BE2C (cell line): ENCODE results near the gene SLC7A10.

Experiments
- DNase-seq: peaks from one replicate; pipeline ENCODE4 v3.0.0-alpha.2; 2020
- H3K27me3 ChIP-seq: fragments of 250-450 bp; sonication (Bioruptor Pico); 2 replicates; pipeline ENCODE4 v1.5.1; 2020; ENCODE audit warnings: mild to moderate bottlenecking
- H3K36me3 ChIP-seq: fragments of 250-450 bp; sonication (Bioruptor Pico); 2 replicates; pipeline ENCODE4 v1.5.1; 2020; ENCODE audit warnings: mild to moderate bottlenecking
- H3K4me1 ChIP-seq: fragments of 250-450 bp; sonication (Bioruptor Pico); 2 replicates; pipeline ENCODE4 v1.5.1; 2020
- H3K4me3 ChIP-seq: 2 replicates; pipeline ENCODE4 v1.5.1; 2011; ENCODE audit warnings: low read depth, low read length
- H3K9me3 ChIP-seq: fragments of 250-450 bp; sonication (Bioruptor Pico); 2 replicates; pipeline ENCODE4 v1.5.1; 2020
- TF ChIP-seq, protein P1 (sequence below): IDR thresholded peaks from 2 replicates; pipeline ENCODE4 v1.5.1; 2012; ENCODE audit warnings: mild to moderate bottlenecking, low read depth, low read length

The SLC7A10 gene

GRCh38 chr19:33235996-33236350 lies 10.3 kb upstream of the SLC7A10 start:
- no peaks in the 10 kb centered on the region; the same call in 1 of the 2 replicates for H3K27me3 ChIP-seq

GRCh38 chr19:33235269-33235995 lies 9.8 kb upstream of the SLC7A10 start:
- TF ChIP-seq, protein P1, sequence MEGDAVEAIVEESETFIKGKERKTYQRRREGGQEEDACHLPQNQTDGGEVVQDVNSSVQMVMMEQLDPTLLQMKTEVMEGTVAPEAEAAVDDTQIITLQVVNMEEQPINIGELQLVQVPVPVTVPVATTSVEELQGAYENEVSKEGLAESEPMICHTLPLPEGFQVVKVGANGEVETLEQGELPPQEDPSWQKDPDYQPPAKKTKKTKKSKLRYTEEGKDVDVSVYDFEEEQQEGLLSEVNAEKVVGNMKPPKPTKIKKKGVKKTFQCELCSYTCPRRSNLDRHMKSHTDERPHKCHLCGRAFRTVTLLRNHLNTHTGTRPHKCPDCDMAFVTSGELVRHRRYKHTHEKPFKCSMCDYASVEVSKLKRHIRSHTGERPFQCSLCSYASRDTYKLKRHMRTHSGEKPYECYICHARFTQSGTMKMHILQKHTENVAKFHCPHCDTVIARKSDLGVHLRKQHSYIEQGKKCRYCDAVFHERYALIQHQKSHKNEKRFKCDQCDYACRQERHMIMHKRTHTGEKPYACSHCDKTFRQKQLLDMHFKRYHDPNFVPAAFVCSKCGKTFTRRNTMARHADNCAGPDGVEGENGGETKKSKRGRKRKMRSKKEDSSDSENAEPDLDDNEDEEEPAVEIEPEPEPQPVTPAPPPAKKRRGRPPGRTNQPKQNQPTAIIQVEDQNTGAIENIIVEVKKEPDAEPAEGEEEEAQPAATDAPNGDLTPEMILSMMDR: peak; percentile 93
- Histone ChIP-seq H3K36me3 (no peaks in the 10 kb centered on the region), H3K9me3 (no peaks in the 10 kb centered on the region), H3K4me3 (peak overlapping the region; percentile 28), H3K27me3 (no peaks in the 10 kb centered on the region; the same call in 1 of the 2 replicates), H3K4me1 (no peaks in the 10 kb centered on the region; the same call in 1 of the 2 replicates)
- peak; percentile 89 for DNase-seq

More at GRCh38 chr19:33235996-33236350, 10.3 kb upstream of the SLC7A10 start:
- no peak for DNase-seq
- Histone ChIP-seq H3K36me3 (no peaks in the 10 kb centered on the region), H3K4me3 (no peak overlapping the region), H3K4me1 (no peaks in the 10 kb centered on the region; the same call in 1 of the 2 replicates), H3K9me3 (no peaks in the 10 kb centered on the region)
- TF ChIP-seq, protein P1: no peak

- no peaks in the 10 kb centered on the region for H3K36me3 ChIP-seq
- no peak overlapping the region for H3K4me3 ChIP-seq
- no peak for DNase-seq
- no peaks in the 10 kb centered on the region; the same call in 1 of the 2 replicates for H3K4me1 ChIP-seq
- H3K27me3 ChIP-seq: no peaks in the 10 kb centered on the region; the same call in 1 of the 2 replicates
- H3K9me3 ChIP-seq: no peaks in the 10 kb centered on the region
- TF ChIP-seq, protein P1: no peak
Measured at GRCh38 chr19:33234736-33235135, 9.1 kb upstream of the SLC7A10 start.

DNA sequence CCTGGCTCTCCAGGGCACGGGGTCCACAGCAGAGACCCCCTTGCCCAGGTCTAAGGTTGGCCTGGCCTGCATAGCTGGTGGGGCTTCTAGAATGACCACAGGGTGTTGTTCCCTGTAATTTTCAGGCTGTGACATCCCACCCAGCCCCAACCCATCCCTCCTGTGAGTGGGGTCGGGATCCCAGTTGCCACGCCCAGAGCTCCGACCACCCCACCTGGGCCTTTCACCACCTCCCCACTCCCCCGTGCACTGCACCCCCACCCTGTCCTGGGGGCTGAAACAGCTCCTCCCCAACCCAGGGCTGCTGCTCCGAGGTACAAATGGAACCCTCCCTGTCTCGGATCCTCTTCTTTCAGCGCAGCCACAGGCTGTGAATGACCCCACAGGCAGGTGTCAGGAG lies 8.4 kb upstream of the SLC7A10 start:
- Histone ChIP-seq H3K9me3 (no peaks in the 10 kb centered on the region), H3K4me3 (no peak overlapping the region), H3K27me3 (no peaks in the 10 kb centered on the region; the same call in 1 of the 2 replicates)

DNA sequence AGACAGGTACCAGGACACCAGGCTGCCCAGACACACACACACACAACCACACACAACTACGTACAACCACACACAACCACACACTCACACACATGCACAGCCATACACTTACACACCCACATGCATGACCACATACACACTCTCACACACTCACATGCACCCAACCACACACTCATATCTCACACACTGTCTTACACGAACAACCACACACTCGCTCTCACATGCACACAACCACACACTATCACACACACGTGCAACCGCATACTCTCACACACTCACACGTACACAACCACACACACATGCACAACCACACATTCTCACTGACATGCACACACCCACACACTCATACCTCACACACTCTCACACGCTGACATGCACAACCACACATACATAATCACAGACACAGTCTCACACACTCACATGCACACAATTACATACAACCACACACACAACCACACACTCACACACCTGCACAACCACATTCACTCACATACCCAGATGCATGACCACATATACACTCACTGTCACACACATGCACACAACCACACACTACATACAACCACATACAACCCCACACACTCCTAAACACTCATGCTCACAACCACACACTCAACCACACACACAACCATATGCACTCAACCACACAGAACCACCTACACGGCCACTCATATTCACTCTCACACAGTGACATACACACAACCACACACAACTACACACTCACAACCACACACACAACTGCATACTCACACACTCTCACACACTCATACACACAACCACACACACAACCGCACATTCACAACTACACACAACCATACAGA lies 7.6 kb upstream of the SLC7A10 start:
- TF ChIP-seq, protein P1: no peak
- no peak overlapping the region for H3K4me3 ChIP-seq
- H3K9me3 ChIP-seq: no peaks in the 10 kb centered on the region; the same call in 1 of the 2 replicates
- no peak for DNase-seq
- H3K36me3 ChIP-seq: no peaks in the 10 kb centered on the region
- no peaks in the 10 kb centered on the region; the same call in 1 of the 2 replicates for H3K4me1 ChIP-seq
- no peaks in the 10 kb centered on the region; the same call in 1 of the 2 replicates for H3K27me3 ChIP-seq

More for the DNA sequence above, 8.4 kb upstream of the SLC7A10 start:
- no peak for DNase-seq
- no peaks in the 10 kb centered on the region for H3K36me3 ChIP-seq
- TF ChIP-seq, protein P1: no peak
- no peaks in the 10 kb centered on the region; the same call in 1 of the 2 replicates for H3K4me1 ChIP-seq

- no peaks in the 10 kb centered on the region for H3K36me3 ChIP-seq
- TF ChIP-seq, protein P1: no peak
- no peaks in the 10 kb centered on the region; the same call in 1 of the 2 replicates for H3K27me3 ChIP-seq
- H3K4me3 ChIP-seq: no peak overlapping the region
- DNase-seq: no peak
- H3K9me3 ChIP-seq: peaks cover under 1% of the 10 kb centered on the region
- no peaks in the 10 kb centered on the region; the same call in 1 of the 2 replicates for H3K4me1 ChIP-seq
Measured at GRCh38 chr19:33232656-33233055, 7.0 kb upstream of the SLC7A10 start.
